Adrenal gland (tissue), 5 donors: ENCODE data around the gene CHPF2.

Experiments used
- POLR2A ChIP-seq, 2 donors: fragments of 450-650 bp; IDR thresholded peaks; one replicate each; pipeline ENCODE4 v1.6.1; 2017; ENCODE audit warnings: antibody characterized with exemption in 2 of 2, mild to moderate bottlenecking in 2 of 2, moderate library complexity in 1 of 2
- TF ChIP-seq, protein P1 (sequence below), 6 experiments: fragments of 450-650 bp in 4 of 6; fragments of 200-600 bp in 2 of 6; sonication (generic) in 1 of 6; IDR thresholded peaks; 1 replicate in 5 of 6; 2 replicates in 1 of 6; pipeline versions ENCODE4 v1.5.1 to v1.8.0; 2016 to 2021; ENCODE audit warnings: antibody characterized with exemption in 6 of 6, mild to moderate bottlenecking in 2 of 6, moderate library complexity in 1 of 6
- donor health status: DM: no; HTN: no; CAD: no.

DNA sequence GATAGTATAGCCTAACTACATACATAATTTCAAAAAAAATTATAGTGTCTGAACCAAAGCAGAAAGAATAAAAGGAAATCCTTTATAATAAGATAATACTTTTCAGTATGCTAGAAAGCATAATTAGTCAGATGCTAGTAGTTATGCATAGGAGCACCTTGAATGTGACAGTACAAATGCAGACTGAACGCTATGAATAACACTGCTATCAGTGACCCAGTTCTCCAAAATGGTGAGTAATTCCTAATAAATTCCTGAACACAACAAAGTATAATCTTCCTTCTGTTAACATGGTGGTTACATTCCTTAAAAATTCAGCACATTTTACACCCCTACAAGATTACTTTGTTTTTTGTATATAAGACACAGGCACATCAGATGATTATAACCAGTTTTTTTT is 1.2 kb upstream of the CHPF2 start:
- TF ChIP-seq, protein P1, sequence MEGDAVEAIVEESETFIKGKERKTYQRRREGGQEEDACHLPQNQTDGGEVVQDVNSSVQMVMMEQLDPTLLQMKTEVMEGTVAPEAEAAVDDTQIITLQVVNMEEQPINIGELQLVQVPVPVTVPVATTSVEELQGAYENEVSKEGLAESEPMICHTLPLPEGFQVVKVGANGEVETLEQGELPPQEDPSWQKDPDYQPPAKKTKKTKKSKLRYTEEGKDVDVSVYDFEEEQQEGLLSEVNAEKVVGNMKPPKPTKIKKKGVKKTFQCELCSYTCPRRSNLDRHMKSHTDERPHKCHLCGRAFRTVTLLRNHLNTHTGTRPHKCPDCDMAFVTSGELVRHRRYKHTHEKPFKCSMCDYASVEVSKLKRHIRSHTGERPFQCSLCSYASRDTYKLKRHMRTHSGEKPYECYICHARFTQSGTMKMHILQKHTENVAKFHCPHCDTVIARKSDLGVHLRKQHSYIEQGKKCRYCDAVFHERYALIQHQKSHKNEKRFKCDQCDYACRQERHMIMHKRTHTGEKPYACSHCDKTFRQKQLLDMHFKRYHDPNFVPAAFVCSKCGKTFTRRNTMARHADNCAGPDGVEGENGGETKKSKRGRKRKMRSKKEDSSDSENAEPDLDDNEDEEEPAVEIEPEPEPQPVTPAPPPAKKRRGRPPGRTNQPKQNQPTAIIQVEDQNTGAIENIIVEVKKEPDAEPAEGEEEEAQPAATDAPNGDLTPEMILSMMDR (IDR thresholded peaks at IDR 0.05), result no peak
- TF ChIP-seq POLR2A (IDR thresholded peaks at IDR 0.05), result peak in 1 of 2 donors; percentile 42
